ENCODE data around the gene ABCB6. TPM values are rescaled to one million over a fixed set of nuclear protein-coding genes. Genes with fewer than 3 reads are reported as not detected.

Gene ABCB6
- total RNA-seq, 1 experiment from 2014 or later = 68.6 TPM

GRCh38 chr2:219214786-219215185 lies 4.0 kb downstream of the ABCB6 start:
- Mint-ChIP-seq H3K9me3 (ENCODE audit: unreplicated experiment) (no peaks in the 10 kb centered on the region), H3K27ac (ENCODE audit: unreplicated experiment) (no peak overlapping the region), H3K4me1 (ENCODE audit: low read depth, unreplicated experiment) (no peaks in the 10 kb centered on the region), H3K4me3 (ENCODE audit: unreplicated experiment) (no peak overlapping the region), H3K36me3 (ENCODE audit: insufficient read depth, unreplicated experiment) (peaks cover 62% of the 10 kb centered on the region), H3K27me3 (ENCODE audit: insufficient read depth, unreplicated experiment) (no peaks in the 10 kb centered on the region)
- ChIA-PET POLR2A (no interaction called here), CTCF (no interaction called here)
- Histone ChIP-seq H3K27me3 (replicated peaks; ENCODE audit: control insufficient read depth, insufficient read depth, low read length) (no peaks in the 10 kb centered on the region), H3K36me3 (ENCODE audit: control insufficient read depth, insufficient read depth, low read length) (peaks cover 13% of the 10 kb centered on the region), H3K4me1 (peaks cover 18% of the 10 kb centered on the region), H3K4me3 (ENCODE audit: low read depth, low read length) (no peak overlapping the region), H3K9me3 (no peaks in the 10 kb centered on the region)
- TF ChIP-seq CTCF (IDR thresholded peaks at IDR 0.05; ENCODE audit: insufficient read depth in 1 of 2, low read depth in 1 of 2, low read length in 1 of 2, severe bottlenecking in 1 of 2, unreplicated experiment in 1 of 2) = no peak
- BruUV-seq (replicated peaks) = no TSS peak
- intact Hi-C loops (cut with micrococcal nuclease; ENCODE audit: unreplicated experiment) = loop anchor here (5.0 kb wide), 1 partner anchor 173 kb away; the partner anchor contains the start of gene DNPEP
- DNase-seq = no peak

GRCh38 chr2:219214141-219214540 lies 4.6 kb downstream of the ABCB6 start:
- Mint-ChIP-seq H3K36me3 (ENCODE audit: insufficient read depth, unreplicated experiment) (peaks cover 61% of the 10 kb centered on the region), H3K27ac (ENCODE audit: unreplicated experiment) (no peak overlapping the region), H3K27me3 (ENCODE audit: insufficient read depth, unreplicated experiment) (no peaks in the 10 kb centered on the region), H3K4me1 (ENCODE audit: low read depth, unreplicated experiment) (no peaks in the 10 kb centered on the region), H3K4me3 (ENCODE audit: unreplicated experiment) (no peak overlapping the region), H3K9me3 (ENCODE audit: unreplicated experiment) (no peaks in the 10 kb centered on the region)
- POLR2A ChIA-PET = no interaction called here
- DNase-seq = peak in 1 of 2 experiments; percentile 10
- Histone ChIP-seq H3K4me1 (peaks cover 15% of the 10 kb centered on the region), H3K27me3 (replicated peaks; ENCODE audit: control insufficient read depth, insufficient read depth, low read length) (no peaks in the 10 kb centered on the region), H3K4me3 (ENCODE audit: low read depth, low read length) (no peak overlapping the region), H3K36me3 (ENCODE audit: control insufficient read depth, insufficient read depth, low read length) (peaks cover 15% of the 10 kb centered on the region), H3K9me3 (no peaks in the 10 kb centered on the region)
- no TSS peak for BruUV-seq (replicated peaks)
- TF ChIP-seq CTCF (IDR thresholded peaks at IDR 0.05; ENCODE audit: insufficient read depth in 1 of 2, low read depth in 1 of 2, low read length in 1 of 2, severe bottlenecking in 1 of 2, unreplicated experiment in 1 of 2) = no peak
- CTCF ChIA-PET = no interaction called here
- intact Hi-C loops (cut with micrococcal nuclease; ENCODE audit: unreplicated experiment) = no loop called here

- H3K4me1 Mint-ChIP-seq (ENCODE audit: low read depth, unreplicated experiment) = no peaks in the 10 kb centered on the region
- no peak overlapping the region for H3K4me3 ChIP-seq (ENCODE audit: low read depth, low read length)
- no TSS peak for BruUV-seq (replicated peaks)
- intact Hi-C loops (cut with micrococcal nuclease; ENCODE audit: unreplicated experiment) = no loop called here
- no peaks in the 10 kb centered on the region for H3K9me3 ChIP-seq
- H3K36me3 ChIP-seq (ENCODE audit: control insufficient read depth, insufficient read depth, low read length) = peaks cover 18% of the 10 kb centered on the region
- no peaks in the 10 kb centered on the region for H3K27me3 ChIP-seq (replicated peaks; ENCODE audit: control insufficient read depth, insufficient read depth, low read length)
- POLR2A ChIA-PET = no interaction called here
- no peaks in the 10 kb centered on the region for H3K27me3 Mint-ChIP-seq (ENCODE audit: insufficient read depth, unreplicated experiment)
- H3K4me3 Mint-ChIP-seq (ENCODE audit: unreplicated experiment) = no peak overlapping the region
- CTCF ChIA-PET = no interaction called here
- peak in 1 of 2 experiments; percentile 24 for DNase-seq
- TF ChIP-seq CTCF (IDR thresholded peaks at IDR 0.05; ENCODE audit: insufficient read depth in 1 of 2, low read depth in 1 of 2, low read length in 1 of 2, severe bottlenecking in 1 of 2, unreplicated experiment in 1 of 2) = no peak
- no peak overlapping the region for H3K27ac Mint-ChIP-seq (ENCODE audit: unreplicated experiment)
- H3K36me3 Mint-ChIP-seq (ENCODE audit: insufficient read depth, unreplicated experiment) = peaks cover 65% of the 10 kb centered on the region
- H3K4me1 ChIP-seq = peaks cover 14% of the 10 kb centered on the region
- no peaks in the 10 kb centered on the region for H3K9me3 Mint-ChIP-seq (ENCODE audit: unreplicated experiment)
These were observed 5.2 kb downstream of the ABCB6 start for GRCh38 chr2:219213486-219214071.

All from Caco-2 (cell line).